Spleen (tissue), 7 donors: Measurements from ENCODE around the gene UCP2.

Experiments used
- POLR2A ChIP-seq, 3 donors: fragments of 450-650 bp; IDR thresholded peaks; one replicate each; pipeline ENCODE4 v1.5.1; 2017; ENCODE audit warnings: antibody characterized with exemption in 3 of 3, mild to moderate bottlenecking in 1 of 3
- TF ChIP-seq, protein P1 (sequence below), 11 experiments: fragments of 200-600 bp in 7 of 11; fragments of 450-650 bp in 4 of 11; sonication (generic) in 4 of 11; IDR thresholded peaks in 8 of 11; conservative IDR thresholded peaks in 3 of 11; 1 replicate in 7 of 11; 2 replicates in 4 of 11; pipeline versions ENCODE4 v1.4.0 to v1.8.0; 2016 to 2021; ENCODE audit warnings: antibody characterized with exemption in 11 of 11, inconsistent platforms in 4 of 11, mild to moderate bottlenecking in 1 of 11
- donor health status: DM: no; HTN: no; CAD: no; lungs with moderate emphysema.
- donor health status: DM: no; HTN: no; CAD: no.
- donor health status: DM: no; HTN: no; CAD: no.

DNA sequence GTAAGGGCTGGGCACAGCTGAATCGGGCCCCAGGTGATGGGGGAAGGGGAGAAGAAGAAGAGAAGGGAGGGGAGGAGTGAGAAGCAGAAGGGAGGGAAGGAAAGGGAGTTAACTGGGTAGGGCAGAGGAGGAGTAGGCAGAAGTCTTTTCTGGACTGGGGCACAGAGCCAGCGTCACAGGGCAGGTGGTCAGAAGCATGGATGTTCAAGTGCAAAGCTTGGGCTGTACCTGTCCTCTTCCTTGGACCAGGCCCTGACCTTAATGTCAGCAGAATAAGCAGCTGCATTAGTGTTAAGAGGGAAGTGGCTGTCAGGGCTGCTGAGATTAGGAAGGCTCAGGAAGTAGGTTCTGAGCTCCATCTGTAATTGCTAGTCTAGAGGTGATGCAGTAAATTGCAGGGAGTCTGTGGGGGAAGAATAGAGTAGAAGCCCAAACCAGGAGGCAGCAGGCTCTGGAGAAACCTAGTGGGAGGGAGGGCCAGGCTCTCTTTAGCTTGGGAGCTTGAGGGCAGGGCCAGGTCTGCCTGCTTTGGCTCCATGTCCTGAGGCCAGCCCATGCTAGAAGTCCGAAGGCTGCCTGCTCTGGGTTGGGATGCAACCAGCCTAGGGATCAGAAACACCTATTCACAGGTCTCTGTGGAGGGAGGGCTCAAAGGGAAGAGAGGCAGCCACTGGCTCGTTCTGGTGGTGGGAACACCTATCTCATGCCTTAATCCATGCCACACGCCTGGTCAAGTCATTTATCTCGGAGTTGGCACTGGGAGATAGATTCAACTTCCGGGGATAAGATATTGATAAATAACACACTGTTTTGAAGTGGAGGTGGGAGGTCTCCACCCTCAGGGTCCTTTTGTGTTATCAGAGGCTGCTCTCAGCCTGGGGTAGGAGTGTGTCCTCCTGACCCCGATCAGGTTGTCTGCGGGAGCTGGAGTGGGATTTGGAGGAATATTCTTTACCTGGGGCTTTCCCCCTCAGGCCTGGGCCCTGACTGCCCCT lies 28.0 kb upstream of the UCP2 start:
- TF ChIP-seq, protein P1, sequence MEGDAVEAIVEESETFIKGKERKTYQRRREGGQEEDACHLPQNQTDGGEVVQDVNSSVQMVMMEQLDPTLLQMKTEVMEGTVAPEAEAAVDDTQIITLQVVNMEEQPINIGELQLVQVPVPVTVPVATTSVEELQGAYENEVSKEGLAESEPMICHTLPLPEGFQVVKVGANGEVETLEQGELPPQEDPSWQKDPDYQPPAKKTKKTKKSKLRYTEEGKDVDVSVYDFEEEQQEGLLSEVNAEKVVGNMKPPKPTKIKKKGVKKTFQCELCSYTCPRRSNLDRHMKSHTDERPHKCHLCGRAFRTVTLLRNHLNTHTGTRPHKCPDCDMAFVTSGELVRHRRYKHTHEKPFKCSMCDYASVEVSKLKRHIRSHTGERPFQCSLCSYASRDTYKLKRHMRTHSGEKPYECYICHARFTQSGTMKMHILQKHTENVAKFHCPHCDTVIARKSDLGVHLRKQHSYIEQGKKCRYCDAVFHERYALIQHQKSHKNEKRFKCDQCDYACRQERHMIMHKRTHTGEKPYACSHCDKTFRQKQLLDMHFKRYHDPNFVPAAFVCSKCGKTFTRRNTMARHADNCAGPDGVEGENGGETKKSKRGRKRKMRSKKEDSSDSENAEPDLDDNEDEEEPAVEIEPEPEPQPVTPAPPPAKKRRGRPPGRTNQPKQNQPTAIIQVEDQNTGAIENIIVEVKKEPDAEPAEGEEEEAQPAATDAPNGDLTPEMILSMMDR (IDR thresholded peaks at IDR 0.05 in 8 of 11, conservative IDR thresholded peaks at IDR 0.05 in 3 of 11) = no peak
- no peak for TF ChIP-seq POLR2A (IDR thresholded peaks at IDR 0.05)
